ENCODE measurements around the gene TSGA10IP.

The TSGA10IP gene

GRCh38 chr11:65977621-65978390, 32.5 kb downstream of the TSGA10IP start:
- DNase-seq (ENCODE audit: low read depth), result no peak

GRCh38 chr11:65978391-65979238, 33.3 kb downstream of the TSGA10IP start:
- no peak for DNase-seq (ENCODE audit: low read depth)

- DNase-seq (ENCODE audit: low read depth), result no peak
These were observed 34.0 kb downstream of the TSGA10IP start for GRCh38 chr11:65979261-65979759.

- no peak for DNase-seq (ENCODE audit: low read depth)
These were observed 35.9 kb downstream of the TSGA10IP start for GRCh38 chr11:65981101-65981740.

GRCh38 chr11:65981972-65982823, 36.9 kb downstream of the TSGA10IP start:
- no peak for DNase-seq (ENCODE audit: low read depth)

GRCh38 chr11:65982824-65983588, 37.7 kb downstream of the TSGA10IP start:
- no peak for DNase-seq (ENCODE audit: low read depth)

- DNase-seq (ENCODE audit: low read depth), result no peak
These were observed 38.3 kb downstream of the TSGA10IP start for GRCh38 chr11:65983589-65983987.

- no peak for DNase-seq (ENCODE audit: low read depth)
These were observed 42.1 kb downstream of the TSGA10IP start for GRCh38 chr11:65987336-65987735.

GRCh38 chr11:65988791-65989592, 43.7 kb downstream of the TSGA10IP start:
- DNase-seq (ENCODE audit: low read depth), result peak; percentile 93

DNA sequence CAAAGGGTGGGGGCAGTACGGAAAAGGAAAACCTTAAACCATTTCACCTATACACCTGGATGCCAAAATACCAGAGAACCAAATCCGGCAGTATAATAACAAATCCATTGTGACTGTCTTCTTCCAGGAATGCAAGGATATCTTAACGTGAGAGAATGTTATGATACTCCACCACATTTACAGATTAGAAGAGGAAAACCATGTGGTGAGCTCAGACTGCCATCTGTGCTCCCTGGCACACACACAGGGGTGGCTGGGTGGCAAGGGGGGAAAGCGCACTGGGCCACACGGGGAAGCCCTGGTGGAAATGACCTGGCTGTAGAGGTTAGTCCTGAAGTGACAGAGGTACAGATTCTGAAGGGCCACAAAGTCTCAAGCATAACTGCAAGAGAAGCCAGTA, 46.8 kb downstream of the TSGA10IP start:
- DNase-seq (ENCODE audit: low read depth), result no peak

GRCh38 chr11:65997286-65997685, 52.0 kb downstream of the TSGA10IP start:
- DNase-seq (ENCODE audit: low read depth), result no peak

DNA sequence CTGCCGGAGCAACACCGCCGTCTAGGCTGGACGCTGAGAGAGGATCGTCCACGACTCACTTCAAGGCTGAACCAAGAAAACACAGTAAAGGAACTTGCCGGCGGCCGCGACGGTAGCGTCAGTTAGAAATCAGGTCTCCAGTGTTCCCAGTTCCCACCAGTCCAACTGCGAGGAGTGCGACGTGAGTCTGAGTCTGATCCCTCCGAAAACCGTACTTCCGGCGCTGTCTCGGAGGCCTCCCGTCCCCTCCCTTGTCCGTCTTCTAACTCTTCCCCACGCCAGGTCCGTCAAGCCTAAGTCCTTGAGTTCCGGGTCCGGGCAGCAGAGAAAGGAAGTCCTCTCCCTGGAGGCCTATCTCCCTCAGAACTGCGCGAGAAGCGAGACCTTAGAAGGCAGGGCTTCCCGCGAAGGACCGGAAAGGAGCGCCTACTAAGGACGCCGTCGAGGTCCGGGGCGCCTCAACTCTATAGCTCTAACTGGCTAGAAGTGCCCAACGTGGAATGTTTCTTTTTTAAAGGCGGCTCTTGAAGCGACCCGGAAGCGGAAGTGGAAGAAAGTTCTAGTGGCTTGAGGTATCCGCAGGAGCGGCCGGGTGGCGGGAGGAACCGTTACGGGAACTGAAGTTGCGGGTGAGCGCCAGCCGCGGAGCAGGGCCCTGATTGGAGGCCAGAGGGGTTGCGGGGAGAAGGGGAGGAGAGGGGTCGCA, 56.8 kb downstream of the TSGA10IP start, which contains the start of the genes BANF1 and EIF1AD:
Gene BANF1 (plus strand): TSS at position 562 of the 706 bp plus-strand sequence. CDS start 748 bp downstream, outside the sequence.
Gene EIF1AD (minus strand): TSS at position 216 of the 706 bp plus-strand sequence. CDS start 1,768 bp downstream, outside the sequence.
- peak; percentile 100 for DNase-seq (ENCODE audit: low read depth)

GRCh38 chr11:66002648-66003225, 57.5 kb downstream of the TSGA10IP start:
- no peak for DNase-seq (ENCODE audit: low read depth)

DNA sequence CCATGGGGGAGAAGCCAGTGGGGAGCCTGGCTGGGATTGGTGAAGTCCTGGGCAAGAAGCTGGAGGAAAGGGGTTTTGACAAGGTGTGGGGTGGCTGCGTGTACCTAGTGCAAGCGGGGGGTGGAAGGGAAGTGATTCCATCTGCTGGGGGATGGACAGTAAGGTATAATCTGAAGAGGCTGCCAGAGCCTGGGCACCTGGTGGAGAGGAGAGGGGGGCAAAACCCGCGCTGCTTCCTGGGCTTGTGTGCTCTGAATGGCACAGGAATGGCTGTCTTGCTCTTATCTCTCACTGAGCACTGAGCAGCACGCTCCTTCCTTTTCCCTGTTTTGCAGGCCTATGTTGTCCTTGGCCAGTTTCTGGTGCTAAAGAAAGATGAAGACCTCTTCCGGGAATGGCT, 58.0 kb downstream of the TSGA10IP start:
- no peak for DNase-seq (ENCODE audit: low read depth)

DNA sequence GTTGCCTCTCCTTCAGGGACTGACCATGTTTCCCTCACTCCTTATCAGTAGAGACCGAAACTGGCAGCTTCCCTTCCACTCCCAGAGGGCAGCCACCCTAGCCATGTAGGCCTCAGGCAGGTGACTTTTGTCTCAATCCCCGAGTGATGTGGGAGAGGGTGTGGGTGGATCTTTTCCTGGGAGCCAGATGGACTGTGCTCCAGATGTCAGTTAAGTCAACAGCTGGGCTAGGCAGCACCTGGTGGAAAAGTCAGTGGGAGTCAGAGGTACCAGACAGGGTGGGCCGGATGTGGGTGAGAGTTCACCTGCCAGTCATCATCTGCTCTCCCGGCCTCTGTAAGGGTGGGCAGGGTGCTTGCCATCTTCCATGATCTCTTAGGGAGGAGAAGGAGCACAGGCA, 58.9 kb downstream of the TSGA10IP start:
- no peak for DNase-seq (ENCODE audit: low read depth)

- no peak for DNase-seq (ENCODE audit: low read depth)
These were observed 61.0 kb downstream of the TSGA10IP start for GRCh38 chr11:66006134-66006890.

DNA sequence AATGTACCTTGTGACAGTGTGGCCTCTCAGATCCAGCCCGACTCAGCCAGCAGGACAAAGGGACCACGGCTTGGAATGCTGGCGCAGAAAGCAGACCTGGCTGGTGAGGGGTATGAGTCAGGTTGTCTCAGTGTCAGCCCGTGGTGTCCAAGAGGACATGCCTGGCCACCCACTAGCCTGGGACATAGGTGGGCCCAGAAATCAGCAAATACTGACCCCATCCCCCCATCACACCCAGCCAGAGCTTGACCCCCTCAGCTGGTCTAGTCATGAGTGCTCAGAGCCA, 61.6 kb downstream of the TSGA10IP start:
- no peak for DNase-seq (ENCODE audit: low read depth)

DNA sequence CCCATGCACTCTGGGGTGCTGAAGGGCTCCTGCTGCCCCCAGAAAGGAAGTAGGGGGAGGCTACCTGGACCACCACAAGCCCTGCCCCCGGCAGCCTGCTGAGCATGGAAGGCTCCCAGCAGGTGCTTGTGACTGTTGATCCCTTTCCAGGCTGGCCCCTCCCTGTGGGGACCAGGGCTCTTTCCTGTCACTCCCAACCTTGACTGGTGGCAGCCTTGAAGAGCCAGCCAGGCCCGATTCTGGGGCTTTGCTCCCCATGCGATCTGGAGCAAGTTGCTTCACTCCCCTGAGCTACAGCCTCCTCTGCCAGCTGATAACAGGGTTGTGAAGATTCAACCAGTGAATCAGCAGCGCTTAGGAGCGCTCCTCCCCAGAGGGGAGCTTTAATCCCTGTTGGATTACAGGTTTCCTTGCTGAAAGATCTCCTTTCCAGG, 61.9 kb downstream of the TSGA10IP start:
- no peak for DNase-seq (ENCODE audit: low read depth)

All from CMK (cell line).